Stimulated activated CD4-positive, alpha-beta T cell treated with anti-CD3 and anti-CD28 coated beads, Interleukin-2, amount 100 ng/mL, for 24 hours (primary cell): ENCODE measurements around the gene RALGDS.
A peak's percentile ranks its signal among the peaks of the same experiment; 100 is the strongest.

Source experiments
- DNase-seq, 2 donors: peaks; one replicate each; pipeline ENCODE4 v3.0.0-alpha.2; 2020

Gene RALGDS

DNA sequence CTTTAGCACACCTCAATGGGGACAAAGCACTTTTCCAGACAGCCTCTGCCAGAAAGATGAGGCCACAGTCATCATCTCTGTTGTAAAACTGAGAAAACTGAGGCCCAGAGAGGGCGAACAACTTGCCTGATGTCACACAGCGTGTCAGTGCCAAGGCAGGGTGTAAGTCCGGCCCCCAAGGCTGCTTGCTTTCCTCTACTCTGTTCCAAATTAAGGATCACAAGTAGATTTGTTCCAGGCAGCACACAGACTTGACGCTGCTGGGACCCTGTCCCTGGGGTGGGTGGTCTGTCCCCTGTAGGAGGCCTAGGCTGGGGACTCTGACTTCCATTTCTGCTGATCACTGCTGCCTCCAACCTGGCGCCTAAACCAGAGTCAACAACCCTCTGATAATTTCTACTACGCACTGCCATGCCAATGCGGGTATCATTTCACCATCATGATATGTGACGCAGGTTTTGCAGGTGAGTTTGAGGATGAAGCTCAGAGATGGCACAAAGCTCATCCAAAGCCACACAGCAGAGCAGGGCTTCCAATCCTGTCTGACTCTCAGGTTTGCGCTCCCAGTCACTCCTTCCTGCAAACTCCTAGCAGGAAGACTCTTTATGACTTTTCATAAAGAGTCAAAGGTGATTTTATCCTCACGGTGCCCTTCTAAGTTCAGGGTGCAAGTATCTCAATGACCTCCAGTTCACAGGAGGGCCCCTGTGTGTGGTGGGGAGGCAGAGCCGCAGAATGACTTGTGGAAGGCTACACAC lies 13.5 kb upstream of the RALGDS start:
- peak in 1 of 2 donors; percentile 44 for DNase-seq

DNA sequence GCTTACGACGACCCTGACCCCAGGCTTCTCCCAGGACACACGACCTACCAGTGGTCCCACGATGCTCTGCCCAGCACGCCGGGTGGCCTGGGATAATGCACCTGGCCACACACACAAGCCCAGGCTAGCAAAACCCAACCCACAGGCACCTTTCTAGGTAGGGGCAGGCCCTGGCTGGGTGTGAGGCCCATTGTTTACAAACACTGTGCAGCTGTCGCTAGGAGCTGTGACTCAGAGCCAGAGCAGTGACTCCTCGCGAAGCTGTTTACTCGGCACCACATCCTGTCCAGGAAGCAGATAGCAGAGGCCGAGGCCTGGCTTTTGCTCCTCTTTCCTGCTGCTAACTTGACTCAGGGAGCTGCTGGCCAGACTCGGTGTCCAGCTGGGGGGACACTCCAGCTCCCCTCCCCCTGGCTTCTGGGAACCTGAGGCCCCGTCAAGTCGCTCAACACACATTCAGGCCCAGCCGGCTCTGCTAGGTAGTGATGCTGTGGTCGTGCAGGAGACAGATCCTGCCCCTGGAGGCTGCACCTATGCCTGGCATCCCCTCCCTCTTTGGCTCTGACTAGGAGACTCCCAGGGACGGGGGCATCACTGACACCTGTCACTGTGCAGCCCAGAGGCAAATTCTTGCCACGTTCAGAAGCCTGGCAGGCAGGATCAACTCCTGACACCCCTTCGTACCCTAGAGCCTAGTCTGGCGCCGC lies 12.8 kb upstream of the RALGDS start:
- peak; percentile 81 to 83 for DNase-seq

DNA sequence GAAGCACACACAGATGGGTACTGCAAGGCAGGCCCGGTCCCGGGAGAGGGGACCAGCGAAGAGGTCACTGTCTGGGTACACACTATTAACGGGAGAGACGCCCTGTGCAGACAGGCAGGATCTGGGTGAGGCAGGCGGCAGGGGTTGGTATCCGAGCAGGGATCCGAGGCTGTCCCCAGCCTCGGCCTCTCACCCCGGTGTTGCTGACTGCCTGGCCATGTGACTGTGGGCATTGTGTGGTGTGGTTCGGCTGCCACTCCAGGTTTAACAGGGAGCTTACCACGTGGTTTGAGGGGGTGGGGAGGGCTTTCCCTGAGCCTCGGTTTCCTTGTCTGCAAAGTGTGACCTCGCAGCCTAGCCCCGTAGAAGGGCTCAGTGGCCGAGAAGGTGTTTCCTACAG lies 11.1 kb upstream of the RALGDS start:
- DNase-seq: no peak

GRCh38 chr9:133131506-133131905 lies 10.5 kb upstream of the RALGDS start:
- no peak for DNase-seq

GRCh38 chr9:133130685-133131244 lies 9.7 kb upstream of the RALGDS start:
- DNase-seq: peak; percentile 51 to 57

DNA sequence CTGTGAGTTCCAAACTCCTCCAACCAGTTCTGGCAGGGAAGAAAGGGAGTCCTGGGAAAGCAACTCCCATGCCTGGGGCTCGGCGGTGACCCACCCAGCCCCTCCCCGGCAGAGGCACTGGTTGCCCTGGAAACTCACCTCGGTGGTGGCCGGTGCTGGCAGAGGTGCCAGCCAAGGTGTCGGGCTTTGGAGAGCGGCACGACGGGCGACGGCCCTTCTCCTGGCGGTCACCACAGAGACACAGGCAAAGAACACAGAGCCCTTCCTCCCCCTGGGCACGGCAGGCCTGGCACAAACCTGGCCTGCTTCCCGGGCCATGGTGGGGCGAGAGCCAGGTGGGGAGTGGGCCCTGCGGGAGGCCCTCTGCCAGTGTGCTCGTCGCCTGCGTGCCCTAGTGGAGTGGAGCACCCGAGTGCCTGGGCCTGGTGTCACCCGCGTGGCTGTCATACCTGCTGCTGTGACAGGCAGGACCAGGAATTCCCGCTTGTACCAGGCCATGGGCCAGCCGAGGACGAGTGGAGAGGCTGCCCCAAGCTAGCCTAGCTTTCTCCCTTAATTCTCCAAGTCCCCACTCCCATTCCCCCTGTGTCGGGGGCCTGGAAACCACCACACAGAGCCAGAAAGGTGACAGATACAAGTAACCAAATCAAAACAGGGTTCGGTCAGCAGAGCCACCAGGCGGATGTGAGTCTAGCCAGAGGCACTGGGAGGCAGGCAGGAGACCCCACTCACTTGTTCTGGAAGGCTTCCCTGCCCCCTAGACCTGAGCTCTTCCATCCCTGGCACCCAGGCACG lies 8.2 kb upstream of the RALGDS start:
- DNase-seq: no peak

GRCh38 chr9:133128152-133128551 lies 7.1 kb upstream of the RALGDS start:
- DNase-seq: no peak

DNA sequence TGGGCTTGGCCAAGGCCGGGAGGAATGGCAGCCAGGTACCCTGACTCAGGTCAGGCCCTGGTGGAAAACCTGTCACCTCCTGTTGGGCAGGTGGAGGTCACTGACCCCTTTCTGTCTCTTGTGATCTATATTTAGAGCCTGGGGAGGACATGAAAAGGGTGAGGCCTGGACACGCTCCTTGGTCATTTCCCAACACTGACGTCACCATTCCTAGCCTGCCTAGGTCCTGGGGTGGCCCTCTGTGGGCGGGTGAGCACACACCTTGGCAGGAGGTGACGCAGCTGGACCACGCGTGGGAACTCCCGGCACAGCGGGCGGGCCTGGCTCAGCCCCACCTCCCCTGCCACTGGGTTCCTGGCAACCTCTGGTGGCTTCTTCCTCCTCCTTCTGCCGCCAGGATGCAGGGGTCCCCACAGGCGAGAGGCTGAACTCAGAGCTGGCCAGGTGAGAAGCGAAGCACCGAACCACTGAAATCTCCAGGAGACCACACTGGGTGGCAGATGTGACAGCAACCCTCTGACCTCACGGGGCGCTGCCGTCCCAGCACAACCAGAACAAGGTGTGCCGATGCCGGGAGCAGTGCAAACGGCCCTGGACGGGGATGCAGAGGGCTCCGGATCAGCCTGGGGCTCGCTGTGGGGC lies 6.4 kb upstream of the RALGDS start:
- peak; percentile 40 to 59 for DNase-seq

- DNase-seq: no peak
Observed at GRCh38 chr9:133126697-133127339, 5.8 kb upstream of the RALGDS start.

DNA sequence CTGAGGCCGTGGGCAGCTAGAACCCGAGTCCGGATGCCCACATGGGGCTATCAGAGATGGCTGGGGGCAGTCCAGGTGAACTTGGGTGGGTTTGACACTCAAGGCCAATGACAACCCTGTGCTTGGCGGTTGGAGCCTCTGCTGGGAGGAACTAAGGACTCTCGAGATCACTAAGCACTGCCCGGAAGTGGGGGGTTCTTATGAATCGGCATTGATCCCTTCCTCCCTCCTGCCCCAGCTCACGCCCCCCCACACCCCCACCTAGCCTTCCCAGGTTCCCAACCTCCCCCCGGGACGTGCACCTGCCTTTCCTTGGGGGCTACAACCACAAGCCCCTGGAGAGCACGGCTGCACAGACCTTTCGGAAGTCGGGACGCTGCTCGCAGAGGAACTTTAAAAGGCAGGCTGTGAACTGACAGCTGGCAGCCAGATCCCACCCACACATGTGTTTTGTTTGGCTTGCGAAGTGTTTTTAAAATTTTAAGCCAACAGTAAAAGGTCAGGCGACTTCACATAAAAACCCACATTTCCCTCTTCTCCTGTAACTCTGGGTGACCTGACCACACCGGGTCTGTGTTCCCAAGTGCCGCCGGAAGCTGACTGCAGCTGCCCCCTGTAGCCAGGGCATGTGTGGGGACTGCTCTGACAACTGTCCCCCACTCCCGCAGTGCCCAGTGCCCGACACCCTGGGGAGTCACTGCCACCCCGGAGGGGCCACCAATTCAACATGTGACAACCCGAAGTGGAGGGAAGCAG lies 5.1 kb upstream of the RALGDS start:
- DNase-seq: no peak

- no peak for DNase-seq
Observed at GRCh38 chr9:133124907-133125275, 3.9 kb upstream of the RALGDS start.

DNA sequence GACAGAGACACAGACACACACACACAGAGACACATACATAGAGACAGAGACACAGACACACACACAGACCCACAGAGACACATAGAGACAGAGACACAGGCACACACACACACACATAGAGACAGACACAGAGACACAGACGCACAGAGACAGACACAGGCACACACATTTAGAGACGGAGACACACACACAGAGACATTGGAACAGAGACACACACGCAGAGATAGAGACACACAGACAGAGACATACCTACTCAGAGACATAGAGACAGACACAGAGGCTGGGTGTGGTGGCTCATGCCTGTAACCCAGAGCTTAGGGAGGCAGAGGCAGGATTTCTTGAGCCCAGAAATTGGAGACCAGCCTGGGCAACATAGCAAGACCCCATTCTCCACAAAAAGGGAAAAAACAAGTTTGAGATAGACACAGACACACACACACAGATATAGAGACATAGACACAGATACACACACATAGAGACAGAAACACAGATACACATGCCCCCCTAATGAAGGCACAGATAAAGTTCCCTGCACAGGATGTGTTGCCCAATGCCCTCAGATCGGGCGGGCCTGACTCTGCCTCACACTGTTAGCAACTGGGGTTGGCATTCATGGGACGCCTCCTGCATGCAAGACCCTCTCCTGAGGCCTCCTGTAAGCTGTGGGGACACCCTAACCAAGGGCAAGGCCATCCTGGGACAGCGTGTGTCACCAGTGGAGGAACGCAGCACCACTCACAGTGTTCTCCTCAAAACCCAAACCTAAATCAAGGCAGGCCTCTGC lies 3.3 kb upstream of the RALGDS start:
- DNase-seq: no peak

- DNase-seq: no peak
Observed at GRCh38 chr9:133122935-133123611, 2.0 kb upstream of the RALGDS start.

- no peak for DNase-seq
Observed at GRCh38 chr9:133122605-133122934, 1.5 kb upstream of the RALGDS start.

- no peak for DNase-seq
Observed at GRCh38 chr9:133121915-133122550, 993 bp upstream of the RALGDS start.

DNA sequence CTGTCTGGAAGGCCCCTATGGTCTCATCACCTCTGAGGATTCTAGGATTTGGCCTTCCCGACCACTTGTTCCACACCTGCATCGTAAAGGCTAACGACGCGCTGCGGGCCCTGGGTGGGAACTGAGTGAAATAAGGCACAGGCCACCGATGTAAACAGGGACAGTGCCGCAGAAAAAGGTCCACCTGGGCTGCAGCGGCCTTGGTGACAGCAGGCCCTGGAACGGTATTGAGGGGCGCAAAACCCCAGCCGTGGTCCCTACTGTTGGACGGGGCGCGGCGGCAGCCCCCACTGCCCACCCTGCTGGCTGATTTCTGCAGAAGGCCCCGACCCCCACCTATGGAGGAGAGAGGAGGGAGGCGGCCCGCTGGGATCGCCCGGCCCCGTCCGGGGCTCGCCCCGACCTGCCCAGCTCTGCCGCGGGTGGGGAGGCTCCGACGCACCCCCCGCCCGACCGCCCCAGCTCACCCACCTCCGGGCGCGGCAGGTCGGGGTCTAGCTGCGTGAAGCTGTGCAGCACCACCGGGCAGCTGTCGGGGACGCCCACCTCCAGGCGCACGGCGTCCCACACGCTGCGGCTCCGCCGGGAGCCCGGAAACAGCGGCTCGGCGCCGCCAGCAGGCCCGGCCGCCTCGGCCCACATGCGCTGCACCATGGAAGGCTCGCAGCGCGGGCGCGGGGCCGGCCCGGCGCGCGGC lies 391 bp downstream of the RALGDS start:
- DNase-seq: peak in 1 of 2 donors; percentile 27

DNA sequence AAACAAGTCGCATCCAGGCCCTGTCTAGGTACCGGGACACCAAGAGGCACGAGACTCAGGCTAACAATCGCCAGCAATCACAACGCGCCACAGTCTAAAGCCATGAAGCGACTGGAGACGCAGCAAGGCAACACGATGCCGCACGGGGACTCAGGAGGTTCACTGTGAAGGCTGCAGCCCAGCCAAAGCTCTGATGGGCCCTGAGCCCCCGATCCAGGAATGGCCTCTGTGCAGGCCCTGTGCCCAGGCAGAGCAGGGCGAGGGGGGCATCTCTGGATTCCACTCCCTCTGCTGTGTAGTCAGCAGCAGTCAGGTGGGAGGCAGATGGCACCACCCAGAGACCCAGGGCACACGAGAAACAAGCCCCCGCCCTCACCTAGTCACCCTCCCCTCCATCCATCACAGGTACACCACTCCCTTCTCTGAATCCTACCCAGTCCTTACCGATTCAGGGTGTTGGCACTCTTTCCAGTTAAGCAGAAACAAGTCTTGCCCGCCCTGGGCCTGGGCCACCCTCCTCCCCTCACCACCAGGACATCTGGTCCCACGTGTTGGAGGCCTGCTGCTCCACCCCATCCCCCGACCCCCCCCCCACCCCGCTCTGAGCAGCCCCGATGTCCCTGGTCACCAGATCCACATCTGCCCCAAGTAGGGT lies 1.1 kb downstream of the RALGDS start:
- DNase-seq: no peak

- no peak for DNase-seq
Observed at GRCh38 chr9:133119103-133119845, 1.8 kb downstream of the RALGDS start.
